HEK293 (cell line): ENCODE results near the gene COQ8A.

Experiments
- CTCF ChIA-PET: fragments of 350-600 bp; formaldehyde crosslinking; extraction: SDS; loops from one replicate; lab custom pipeline; 2021; ENCODE audit warnings: antibody characterized with exemption; lab: Yijun Ruan, JAX
- POLR2A ChIA-PET: fragments of 300-600 bp; formaldehyde crosslinking; extraction: SDS; loops from one replicate; lab custom pipeline; 2020; ENCODE audit warnings: antibody characterized with exemption, inconsistent platforms; lab: Yijun Ruan, JAX
- H3K27ac ChIP-seq: fragments of 200-500 bp; sonication (Bioruptor generic); 2 replicates; pipeline ENCODE4 v1.5.1; 2014; ENCODE audit warnings: low read depth, low read length, control low read depth, inconsistent platforms; ENCODE audit errors: extremely low read depth
- H3K36me3 ChIP-seq, 2 experiments: fragments of 200-500 bp in 1 of 2; sonication (Bioruptor generic) in 1 of 2; 1 replicate in 1 of 2; 2 replicates in 1 of 2; pipeline ENCODE4 v1.5.1; 2014 to 2017; ENCODE audit warnings: inconsistent platforms in 2 of 2, low read length in 2 of 2; ENCODE audit not compliant: control insufficient read depth in 2 of 2, insufficient read depth in 1 of 2
- H3K4me1 ChIP-seq: fragments of 200-500 bp; sonication (Bioruptor generic); 2 replicates; pipeline ENCODE4 v1.5.1; 2014; ENCODE audit warnings: mild to moderate bottlenecking, low read length, inconsistent platforms; ENCODE audit not compliant: control insufficient read depth, insufficient read depth
- H3K4me3 ChIP-seq: 2 replicates; pipeline ENCODE4 v1.5.1; 2011; ENCODE audit warnings: low read depth, mild to moderate bottlenecking, control low read depth, low read length, moderate library complexity
- H3K9me3 ChIP-seq: fragments of 200-500 bp; sonication (Bioruptor generic); 2 replicates; pipeline ENCODE4 v1.5.1; 2014; ENCODE audit warnings: low read depth, low read length, inconsistent platforms; ENCODE audit not compliant: control insufficient read depth, insufficient read depth
- HIC1 ChIP-seq: fragments of 450-650 bp; formaldehyde crosslinking; IDR thresholded peaks from 2 replicates; pipeline ENCODE4 v1.5.1; 2016; ENCODE audit warnings: missing biosample characterization, missing genetic modification characterization
- SALL2 ChIP-seq: fragments of 450-650 bp; formaldehyde crosslinking; IDR thresholded peaks from 2 replicates; pipeline ENCODE4 v1.5.0; 2017; ENCODE audit warnings: missing biosample characterization, mild to moderate bottlenecking, missing genetic modification characterization, borderline replicate concordance
- SCRT1 ChIP-seq: fragments of 450-650 bp; formaldehyde crosslinking; IDR thresholded peaks from 2 replicates; pipeline ENCODE4 v1.5.1; 2016; ENCODE audit warnings: missing biosample characterization, missing genetic modification characterization, borderline replicate concordance
- ZBTB7A ChIP-seq: fragments of 450-650 bp; formaldehyde crosslinking; IDR thresholded peaks from 2 replicates; pipeline ENCODE4 v1.5.1; 2016; ENCODE audit warnings: low read depth, missing biosample characterization, missing genetic modification characterization
- ZFP37 ChIP-seq: fragments of 450-650 bp; formaldehyde crosslinking; IDR thresholded peaks from 2 replicates; pipeline ENCODE4 v1.5.1; 2016; ENCODE audit warnings: missing biosample characterization, missing genetic modification characterization
- ZNF146 ChIP-seq: fragments of 450-650 bp; formaldehyde crosslinking; IDR thresholded peaks from 2 replicates; pipeline ENCODE4 v1.5.1; 2016; ENCODE audit warnings: missing biosample characterization, missing genetic modification characterization
- ZNF248 ChIP-seq: fragments of 450-650 bp; formaldehyde crosslinking; IDR thresholded peaks from 2 replicates; pipeline ENCODE4 v1.5.1; 2017; ENCODE audit warnings: missing biosample characterization, missing genetic modification characterization
- ZNF292 ChIP-seq: fragments of 450-650 bp; formaldehyde crosslinking; IDR thresholded peaks from 2 replicates; pipeline ENCODE4 v1.5.1; 2016; ENCODE audit warnings: low read depth, missing biosample characterization, missing genetic modification characterization, borderline replicate concordance
- ZNF302 ChIP-seq: fragments of 450-650 bp; formaldehyde crosslinking; IDR thresholded peaks from 2 replicates; pipeline ENCODE4 v1.5.1; 2016; ENCODE audit warnings: missing biosample characterization, missing genetic modification characterization, low read depth
- ZNF362 ChIP-seq: fragments of 450-650 bp; formaldehyde crosslinking; IDR thresholded peaks from 2 replicates; pipeline ENCODE4 v1.5.1; 2016; ENCODE audit warnings: missing biosample characterization, missing genetic modification characterization
- ZNF510 ChIP-seq: fragments of 450-650 bp; formaldehyde crosslinking; IDR thresholded peaks from 2 replicates; pipeline ENCODE4 v1.5.1; 2018; ENCODE audit warnings: mild to moderate bottlenecking, missing genetic modification characterization, missing biosample characterization; ENCODE audit not compliant: insufficient replicate concordance
- ZNF521 ChIP-seq: fragments of 450-650 bp; formaldehyde crosslinking; IDR thresholded peaks from 2 replicates; pipeline ENCODE4 v1.5.1; 2017; ENCODE audit warnings: missing biosample characterization, mild to moderate bottlenecking, missing genetic modification characterization
- ZNF548 ChIP-seq: fragments of 450-650 bp; formaldehyde crosslinking; IDR thresholded peaks from 2 replicates; pipeline ENCODE4 v1.5.1; 2016; ENCODE audit warnings: missing biosample characterization, missing genetic modification characterization
- ZNF580 ChIP-seq: fragments of 450-650 bp; formaldehyde crosslinking; IDR thresholded peaks from 2 replicates; pipeline ENCODE4 v1.5.1; 2016; ENCODE audit warnings: missing biosample characterization, missing genetic modification characterization
- ZNF610 ChIP-seq: fragments of 450-650 bp; formaldehyde crosslinking; IDR thresholded peaks from 2 replicates; pipeline ENCODE4 v1.5.1; 2016; ENCODE audit warnings: missing biosample characterization, missing genetic modification characterization, borderline replicate concordance
- ZNF670 ChIP-seq: fragments of 450-650 bp; formaldehyde crosslinking; IDR thresholded peaks from 2 replicates; pipeline ENCODE4 v1.5.1; 2016; ENCODE audit warnings: missing biosample characterization, missing genetic modification characterization, low read depth
- ZNF677 ChIP-seq: fragments of 450-650 bp; IDR thresholded peaks from 2 replicates; pipeline ENCODE4 v1.5.0; 2018; ENCODE audit warnings: missing biosample characterization, mild to moderate bottlenecking, missing genetic modification characterization, moderate library complexity
- ZNF707 ChIP-seq: fragments of 450-650 bp; formaldehyde crosslinking; IDR thresholded peaks from 2 replicates; pipeline ENCODE4 v1.5.1; 2016; ENCODE audit warnings: missing biosample characterization, missing genetic modification characterization
- ZSCAN23 ChIP-seq: fragments of 450-650 bp; formaldehyde crosslinking; IDR thresholded peaks from 2 replicates; pipeline ENCODE4 v1.5.1; 2016; ENCODE audit warnings: missing biosample characterization, missing genetic modification characterization
- TF ChIP-seq, protein P1 (sequence below): fragments of 450-650 bp; formaldehyde crosslinking; IDR thresholded peaks from 2 replicates; pipeline ENCODE4 v1.5.1; 2016; ENCODE audit warnings: missing biosample characterization, missing genetic modification characterization
- TF ChIP-seq, protein P2 (sequence below): IDR thresholded peaks from 2 replicates; pipeline ENCODE4 v1.6.1; 2011; ENCODE audit warnings: mild to moderate bottlenecking, low read depth, low read length, borderline replicate concordance
- TF ChIP-seq, protein P3 (sequence below): fragments of 450-650 bp; formaldehyde crosslinking; IDR thresholded peaks from 2 replicates; pipeline ENCODE4 v1.5.1; 2016; ENCODE audit warnings: missing biosample characterization, missing genetic modification characterization, borderline replicate concordance

The COQ8A gene

GRCh38 chr1:226988334-226988666 lies 48.2 kb downstream of the COQ8A start:
- Histone ChIP-seq H3K27ac (no peak overlapping the region), H3K4me1 (no peaks in the 10 kb centered on the region), H3K9me3 (no peaks in the 10 kb centered on the region), H3K36me3 (peaks cover 0 to 41% of the 10 kb centered on the region in 2 experiments; a peak in 1 of 3 replicates), H3K4me3 (no peak overlapping the region)
- POLR2A ChIA-PET = no interaction called here
- CTCF ChIA-PET = no interaction called here
- TF ChIP-seq ZNF146 (tag by site-specific recombination) (no peak), ZNF362 (tag by site-specific recombination) (no peak), ZNF548 (no peak), ZNF521 (tag by site-specific recombination) (no peak), ZNF302 (tag by site-specific recombination) (no peak), ZNF248 (tag by site-specific recombination) (no peak), ZNF292 (tag by site-specific recombination) (no peak), ZNF580 (tag by site-specific recombination) (no peak), ZSCAN23 (tag by site-specific recombination) (no peak), ZNF510 (tag by site-specific recombination) (no peak), SALL2 (no peak)
- TF ChIP-seq, protein P1, sequence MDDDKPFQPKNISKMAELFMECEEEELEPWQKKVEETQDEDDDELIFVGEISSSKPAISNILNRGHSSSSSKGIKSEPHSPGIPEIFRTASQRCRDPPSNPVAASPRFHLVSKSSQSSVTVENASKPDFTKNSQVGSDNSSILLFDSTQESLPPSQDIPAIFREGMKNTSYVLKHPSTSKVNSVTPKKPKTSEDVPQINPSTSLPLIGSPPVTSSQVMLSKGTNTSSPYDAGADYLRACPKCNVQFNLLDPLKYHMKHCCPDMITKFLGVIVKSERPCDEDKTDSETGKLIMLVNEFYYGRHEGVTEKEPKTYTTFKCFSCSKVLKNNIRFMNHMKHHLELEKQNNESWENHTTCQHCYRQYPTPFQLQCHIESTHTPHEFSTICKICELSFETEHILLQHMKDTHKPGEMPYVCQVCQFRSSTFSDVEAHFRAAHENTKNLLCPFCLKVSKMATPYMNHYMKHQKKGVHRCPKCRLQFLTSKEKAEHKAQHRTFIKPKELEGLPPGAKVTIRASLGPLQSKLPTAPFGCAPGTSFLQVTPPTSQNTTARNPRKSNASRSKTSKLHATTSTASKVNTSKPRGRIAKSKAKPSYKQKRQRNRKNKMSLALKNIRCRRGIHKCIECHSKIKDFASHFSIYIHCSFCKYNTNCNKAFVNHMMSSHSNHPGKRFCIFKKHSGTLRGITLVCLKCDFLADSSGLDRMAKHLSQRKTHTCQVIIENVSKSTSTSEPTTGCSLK = no peak
- TF ChIP-seq, all 188 proteins: peak for 0

DNA sequence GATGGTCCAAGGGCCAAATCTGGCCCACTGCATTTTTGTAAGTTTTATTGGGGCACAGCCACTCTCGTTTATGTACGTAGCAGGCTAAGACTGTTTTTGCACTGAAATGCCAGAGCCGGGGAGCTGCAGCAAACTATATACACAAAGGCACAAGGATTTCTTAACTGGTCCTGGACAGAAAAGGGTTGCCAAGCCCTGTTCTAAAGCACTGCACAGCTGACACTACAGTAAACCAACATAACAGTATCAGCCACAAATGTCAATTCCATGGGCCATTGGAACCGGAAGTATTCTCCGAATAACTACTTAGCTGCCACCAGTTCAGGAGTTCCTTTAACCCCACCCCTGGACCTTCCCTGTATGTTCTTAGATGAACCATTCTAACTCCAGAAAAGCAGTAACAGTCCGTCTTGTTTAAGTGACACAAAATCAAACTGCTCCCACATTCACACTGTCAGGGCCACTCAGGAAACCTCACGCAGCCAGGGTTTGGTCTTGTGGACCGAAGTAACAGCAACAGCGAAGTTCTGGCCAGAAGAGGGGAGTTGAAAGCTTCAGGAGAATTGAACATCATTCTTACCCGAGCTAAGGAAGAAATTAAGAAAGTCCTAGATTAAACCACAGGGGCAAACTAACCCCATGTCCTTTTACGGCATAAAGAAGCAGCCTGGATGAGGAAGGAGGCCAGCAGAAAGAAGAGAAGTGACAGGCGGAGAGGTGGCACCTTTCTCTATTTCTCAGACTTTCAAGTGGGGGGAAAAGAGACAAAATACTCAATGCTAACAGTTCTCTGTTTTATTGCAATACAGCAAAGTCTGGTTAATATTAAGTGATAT lies 49.2 kb downstream of the COQ8A start:
- Histone ChIP-seq H3K9me3 (no peaks in the 10 kb centered on the region), H3K36me3 (peaks cover 0 to 35% of the 10 kb centered on the region in 2 experiments; a peak in 1 of 3 replicates), H3K4me3 (no peak overlapping the region), H3K27ac (no peak overlapping the region), H3K4me1 (no peaks in the 10 kb centered on the region)
- POLR2A ChIA-PET = no interaction called here
- TF ChIP-seq ZNF677 = no peak
- TF ChIP-seq HIC1 (tag by site-specific recombination) = no peak
- TF ChIP-seq, protein P2, sequence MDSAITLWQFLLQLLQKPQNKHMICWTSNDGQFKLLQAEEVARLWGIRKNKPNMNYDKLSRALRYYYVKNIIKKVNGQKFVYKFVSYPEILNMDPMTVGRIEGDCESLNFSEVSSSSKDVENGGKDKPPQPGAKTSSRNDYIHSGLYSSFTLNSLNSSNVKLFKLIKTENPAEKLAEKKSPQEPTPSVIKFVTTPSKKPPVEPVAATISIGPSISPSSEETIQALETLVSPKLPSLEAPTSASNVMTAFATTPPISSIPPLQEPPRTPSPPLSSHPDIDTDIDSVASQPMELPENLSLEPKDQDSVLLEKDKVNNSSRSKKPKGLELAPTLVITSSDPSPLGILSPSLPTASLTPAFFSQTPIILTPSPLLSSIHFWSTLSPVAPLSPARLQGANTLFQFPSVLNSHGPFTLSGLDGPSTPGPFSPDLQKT = no peak
- TF ChIP-seq, protein P3, sequence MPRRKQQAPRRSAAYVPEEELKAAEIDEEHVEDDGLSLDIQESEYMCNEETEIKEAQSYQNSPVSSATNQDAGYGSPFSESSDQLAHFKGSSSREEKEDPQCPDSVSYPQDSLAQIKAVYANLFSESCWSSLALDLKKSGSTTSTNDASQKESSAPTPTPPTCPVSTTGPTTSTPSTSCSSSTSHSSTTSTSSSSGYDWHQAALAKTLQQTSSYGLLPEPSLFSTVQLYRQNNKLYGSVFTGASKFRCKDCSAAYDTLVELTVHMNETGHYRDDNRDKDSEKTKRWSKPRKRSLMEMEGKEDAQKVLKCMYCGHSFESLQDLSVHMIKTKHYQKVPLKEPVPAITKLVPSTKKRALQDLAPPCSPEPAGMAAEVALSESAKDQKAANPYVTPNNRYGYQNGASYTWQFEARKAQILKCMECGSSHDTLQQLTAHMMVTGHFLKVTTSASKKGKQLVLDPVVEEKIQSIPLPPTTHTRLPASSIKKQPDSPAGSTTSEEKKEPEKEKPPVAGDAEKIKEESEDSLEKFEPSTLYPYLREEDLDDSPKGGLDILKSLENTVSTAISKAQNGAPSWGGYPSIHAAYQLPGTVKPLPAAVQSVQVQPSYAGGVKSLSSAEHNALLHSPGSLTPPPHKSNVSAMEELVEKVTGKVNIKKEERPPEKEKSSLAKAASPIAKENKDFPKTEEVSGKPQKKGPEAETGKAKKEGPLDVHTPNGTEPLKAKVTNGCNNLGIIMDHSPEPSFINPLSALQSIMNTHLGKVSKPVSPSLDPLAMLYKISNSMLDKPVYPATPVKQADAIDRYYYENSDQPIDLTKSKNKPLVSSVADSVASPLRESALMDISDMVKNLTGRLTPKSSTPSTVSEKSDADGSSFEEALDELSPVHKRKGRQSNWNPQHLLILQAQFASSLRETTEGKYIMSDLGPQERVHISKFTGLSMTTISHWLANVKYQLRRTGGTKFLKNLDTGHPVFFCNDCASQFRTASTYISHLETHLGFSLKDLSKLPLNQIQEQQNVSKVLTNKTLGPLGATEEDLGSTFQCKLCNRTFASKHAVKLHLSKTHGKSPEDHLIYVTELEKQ = no peak
- no peak for TF ChIP-seq ZNF707 (tag by site-specific recombination)
- no peak for TF ChIP-seq ZFP37 (tag by site-specific recombination)
- no peak for TF ChIP-seq ZNF670
- no peak for TF ChIP-seq ZBTB7A
- no peak for TF ChIP-seq SCRT1 (tag by site-specific recombination)
- no peak for TF ChIP-seq ZNF610
- CTCF ChIA-PET = no interaction called here
